RWPE2 (cell line): Measurements from ENCODE around the gene P4HB.
A peak's percentile ranks its signal among the peaks of the same experiment; 100 is the strongest.

Experiments
- ATAC-seq: fragments of 200-7000 bp; cut with Tn5 transposase; 3 replicates; pipeline ENCODE4 v1.9.1; 2021; ENCODE audit warnings: low read depth
- DNase-seq: peaks from one replicate; pipeline ENCODE4 v3.0.0-alpha.2; 2020; ENCODE audit warnings: low spot score
- H3K27ac ChIP-seq: fragments of 450-650 bp; 2 replicates; pipeline ENCODE4 v1.5.1; 2017; ENCODE audit warnings: mild to moderate bottlenecking; ENCODE audit not compliant: poor library complexity, severe bottlenecking
- H3K27me3 ChIP-seq: fragments of 250-450 bp; sonication (Bioruptor Pico); 2 replicates; pipeline ENCODE4 v1.5.1; 2021; ENCODE audit warnings: mild to moderate bottlenecking, moderate library complexity; ENCODE audit not compliant: insufficient read depth, poor library complexity, severe bottlenecking
- H3K36me3 ChIP-seq: fragments of 250-450 bp; sonication (Bioruptor Pico); 2 replicates; pipeline ENCODE4 v1.5.1; 2020; ENCODE audit warnings: low read depth, mild to moderate bottlenecking, moderate library complexity
- H3K4me1 ChIP-seq: fragments of 250-450 bp; sonication (Bioruptor Pico); 2 replicates; pipeline ENCODE4 v1.5.1; 2021; ENCODE audit warnings: mild to moderate bottlenecking, moderate library complexity; ENCODE audit not compliant: insufficient read depth, poor library complexity, severe bottlenecking
- H3K4me3 ChIP-seq: fragments of 250-450 bp; sonication (Bioruptor Pico); 2 replicates; pipeline ENCODE4 v1.5.1; 2021; ENCODE audit warnings: mild to moderate bottlenecking, moderate library complexity; ENCODE audit not compliant: severe bottlenecking
- H3K9me3 ChIP-seq: fragments of 250-450 bp; sonication (Bioruptor Pico); 2 replicates; pipeline ENCODE4 v1.5.1; 2021; ENCODE audit warnings: mild to moderate bottlenecking, moderate library complexity; ENCODE audit not compliant: severe bottlenecking
- TF ChIP-seq, protein P1 (sequence below): fragments of 450-650 bp; IDR thresholded peaks from one replicate; pipeline ENCODE4 v1.5.1; 2017; ENCODE audit warnings: mild to moderate bottlenecking, moderate library complexity; ENCODE audit not compliant: poor library complexity, severe bottlenecking

P4HB gene

DNA sequence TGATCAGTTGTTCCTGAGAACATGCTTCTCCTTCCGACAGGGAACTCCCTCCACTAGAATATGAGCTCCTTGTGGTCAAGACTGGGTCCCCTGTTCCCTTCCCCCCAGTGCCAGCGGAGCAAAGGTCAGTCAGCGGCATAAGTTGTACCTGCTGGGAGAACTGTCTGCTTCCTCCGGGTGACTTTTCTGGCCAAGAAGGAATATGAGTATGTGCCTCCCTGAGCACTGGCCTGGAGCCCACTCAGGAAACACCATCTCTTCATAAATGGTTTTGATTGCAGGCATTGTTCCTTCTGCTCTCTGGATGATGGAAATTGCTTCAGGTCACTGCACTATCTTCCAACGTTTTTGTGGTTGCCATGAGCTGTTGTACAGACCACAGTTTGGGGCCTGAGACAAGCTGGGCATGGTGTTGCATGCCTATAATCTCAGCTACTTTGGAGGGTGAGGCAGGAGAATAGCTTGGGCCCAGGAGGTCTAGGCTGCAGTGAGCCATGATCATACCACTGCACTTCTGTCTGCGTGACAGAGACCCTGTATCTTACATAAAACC is 2.9 kb upstream of the P4HB start:
- peak overlapping the region; percentile 80 for H3K27ac ChIP-seq
- H3K4me1 ChIP-seq = peaks cover 21% of the 10 kb centered on the region
- ATAC-seq (no peak), DNase-seq (no peak)
- no peak overlapping the region for H3K4me3 ChIP-seq
- H3K36me3 ChIP-seq = peaks cover 68% of the 10 kb centered on the region
- no peaks in the 10 kb centered on the region for H3K9me3 ChIP-seq
- TF ChIP-seq, protein P1, sequence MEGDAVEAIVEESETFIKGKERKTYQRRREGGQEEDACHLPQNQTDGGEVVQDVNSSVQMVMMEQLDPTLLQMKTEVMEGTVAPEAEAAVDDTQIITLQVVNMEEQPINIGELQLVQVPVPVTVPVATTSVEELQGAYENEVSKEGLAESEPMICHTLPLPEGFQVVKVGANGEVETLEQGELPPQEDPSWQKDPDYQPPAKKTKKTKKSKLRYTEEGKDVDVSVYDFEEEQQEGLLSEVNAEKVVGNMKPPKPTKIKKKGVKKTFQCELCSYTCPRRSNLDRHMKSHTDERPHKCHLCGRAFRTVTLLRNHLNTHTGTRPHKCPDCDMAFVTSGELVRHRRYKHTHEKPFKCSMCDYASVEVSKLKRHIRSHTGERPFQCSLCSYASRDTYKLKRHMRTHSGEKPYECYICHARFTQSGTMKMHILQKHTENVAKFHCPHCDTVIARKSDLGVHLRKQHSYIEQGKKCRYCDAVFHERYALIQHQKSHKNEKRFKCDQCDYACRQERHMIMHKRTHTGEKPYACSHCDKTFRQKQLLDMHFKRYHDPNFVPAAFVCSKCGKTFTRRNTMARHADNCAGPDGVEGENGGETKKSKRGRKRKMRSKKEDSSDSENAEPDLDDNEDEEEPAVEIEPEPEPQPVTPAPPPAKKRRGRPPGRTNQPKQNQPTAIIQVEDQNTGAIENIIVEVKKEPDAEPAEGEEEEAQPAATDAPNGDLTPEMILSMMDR = no peak
- no peaks in the 10 kb centered on the region for H3K27me3 ChIP-seq

DNA sequence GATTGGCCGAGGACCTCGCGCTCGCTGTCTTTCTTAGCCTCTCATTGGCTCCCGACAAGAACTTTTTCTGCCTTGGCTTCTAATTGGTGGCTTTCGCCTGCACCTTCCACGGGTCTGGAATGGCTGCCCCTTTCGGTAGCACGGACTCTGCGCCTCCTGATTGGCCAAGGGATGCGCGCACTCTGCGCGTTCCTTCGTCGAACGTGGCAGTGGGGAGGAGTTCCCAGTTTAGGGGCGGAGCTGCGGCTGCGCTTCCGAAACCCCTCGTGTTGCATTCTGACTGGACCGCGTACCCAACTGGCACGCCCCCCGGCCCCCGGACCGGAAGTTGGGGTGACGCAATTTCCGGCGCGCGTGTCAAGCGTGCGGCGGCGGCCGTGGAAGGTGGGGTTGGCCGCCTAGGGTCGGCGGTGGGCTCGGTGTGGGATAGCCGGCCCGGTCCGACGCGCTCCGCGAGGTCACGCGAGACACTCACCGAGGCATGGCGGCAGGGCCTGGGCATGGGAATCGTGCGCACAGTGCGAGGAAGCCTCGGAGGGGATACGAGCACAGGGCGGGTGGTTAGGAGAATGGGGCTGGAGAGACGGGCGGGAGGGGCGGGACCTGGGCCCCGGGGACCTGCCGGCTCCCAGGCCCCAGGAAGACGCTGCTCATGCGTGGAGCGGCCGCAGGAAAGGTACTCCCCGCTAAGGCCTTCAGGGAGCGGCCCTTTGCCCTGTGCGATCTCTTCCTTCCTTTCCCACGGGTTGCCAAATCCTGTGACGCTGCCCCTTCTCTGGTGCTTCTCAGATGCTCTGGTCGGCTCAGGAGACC is 627 bp upstream of the P4HB start:
- H3K27me3 ChIP-seq = no peaks in the 10 kb centered on the region
- H3K4me1 ChIP-seq = peaks cover 8% of the 10 kb centered on the region
- H3K4me3 ChIP-seq = peak overlapping the region; percentile 58
- H3K9me3 ChIP-seq = no peaks in the 10 kb centered on the region
- DNase-seq (peak; percentile 100), ATAC-seq (peak; percentile 88)
- TF ChIP-seq, protein P1 = no peak
- H3K36me3 ChIP-seq = peaks cover 77% of the 10 kb centered on the region
- H3K27ac ChIP-seq = peak overlapping the region; percentile 80

DNA sequence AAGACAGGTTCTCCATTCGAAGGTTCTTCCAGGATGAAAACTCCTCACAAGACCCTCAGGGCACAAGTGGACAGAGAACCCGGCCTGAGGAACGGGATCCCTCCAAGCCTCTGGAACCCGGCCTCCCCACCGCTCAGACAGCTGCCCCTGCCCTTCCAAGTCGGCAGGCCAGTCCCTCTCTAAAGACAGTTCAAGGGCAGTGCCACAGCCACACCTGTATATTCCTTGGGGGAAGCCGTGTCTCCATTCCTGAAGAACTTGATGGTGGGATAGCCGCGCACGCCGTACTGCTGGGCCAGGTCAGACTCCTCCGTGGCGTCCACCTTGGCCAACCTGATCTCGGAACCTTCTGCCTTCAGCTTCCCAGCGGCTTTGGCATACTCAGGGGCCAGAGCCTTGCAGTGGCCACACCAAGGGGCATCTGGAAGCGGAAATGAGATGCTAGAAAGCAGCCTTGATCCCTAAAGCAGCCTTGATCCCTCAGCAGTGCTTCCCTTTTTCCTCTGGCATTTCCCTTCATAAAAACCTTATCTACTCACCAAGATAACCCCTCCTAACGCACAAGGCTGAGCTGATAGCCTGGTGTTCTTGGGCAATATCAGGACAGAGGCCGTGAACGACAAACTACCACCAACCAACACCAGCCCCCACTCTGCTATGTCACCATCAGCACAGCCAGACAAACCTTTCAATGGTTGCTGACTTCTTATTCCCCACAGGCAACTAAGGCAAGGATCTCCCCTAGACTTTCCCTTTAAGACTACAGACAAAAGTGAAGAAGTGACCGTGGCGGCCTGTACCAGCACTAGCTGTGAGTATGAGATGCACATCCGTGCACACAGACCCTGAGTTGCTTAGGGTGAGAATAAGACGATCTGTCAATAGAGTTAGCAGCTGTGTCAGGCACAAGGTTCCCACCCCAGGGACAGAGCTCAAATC is 1.1 kb downstream of the P4HB start:
- DNase-seq (no peak), ATAC-seq (no peak)
- peaks cover 8% of the 10 kb centered on the region for H3K4me1 ChIP-seq
- peak overlapping the region; percentile 80 for H3K4me3 ChIP-seq
- H3K36me3 ChIP-seq = peaks cover 80% of the 10 kb centered on the region
- H3K9me3 ChIP-seq = no peaks in the 10 kb centered on the region
- no peaks in the 10 kb centered on the region for H3K27me3 ChIP-seq
- TF ChIP-seq, protein P1 = no peak
- peak overlapping the region; percentile 73 for H3K27ac ChIP-seq

DNA sequence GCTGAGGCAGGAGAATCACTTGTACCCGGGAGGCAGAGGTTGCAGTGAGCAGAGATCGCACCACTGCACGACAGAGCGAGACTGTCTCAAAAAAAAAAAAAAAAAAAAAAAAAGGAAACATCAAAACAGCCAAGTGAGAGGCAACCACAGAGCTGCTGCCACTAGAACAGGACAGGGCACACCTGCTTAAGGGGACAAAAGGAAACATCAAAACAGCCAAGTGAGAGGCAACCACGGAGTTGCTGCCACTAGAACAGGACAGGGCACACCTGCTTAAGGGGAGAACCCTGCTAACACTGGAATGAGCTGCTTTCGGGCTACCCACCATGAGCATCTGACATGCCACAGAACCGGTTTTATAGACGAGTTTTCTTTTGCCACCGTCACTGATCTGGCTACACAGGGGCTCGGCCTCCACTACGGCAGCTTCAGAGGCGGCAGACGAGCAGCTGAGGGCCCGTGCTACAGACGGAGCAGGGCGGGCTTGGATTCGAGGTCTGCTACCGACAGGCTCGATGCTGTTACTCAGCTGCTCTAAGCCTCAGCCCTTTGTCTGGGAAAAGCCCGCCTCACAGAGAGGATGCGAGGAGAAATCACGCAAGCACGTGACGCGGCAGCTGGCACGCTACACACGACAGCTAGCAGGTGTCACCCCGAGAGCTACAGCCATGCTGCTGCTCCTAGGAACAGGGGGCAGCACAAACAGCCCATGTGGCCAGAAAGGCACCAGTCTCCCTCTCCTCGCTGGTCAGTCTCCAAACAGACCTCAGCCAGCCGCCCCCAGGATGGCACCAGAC is 2.0 kb downstream of the P4HB start:
- H3K36me3 ChIP-seq = peaks cover 80% of the 10 kb centered on the region
- H3K27me3 ChIP-seq = no peaks in the 10 kb centered on the region
- H3K27ac ChIP-seq = no peak overlapping the region
- H3K4me3 ChIP-seq = peak overlapping the region; percentile 80
- TF ChIP-seq, protein P1 = no peak
- no peaks in the 10 kb centered on the region for H3K9me3 ChIP-seq
- DNase-seq (no peak), ATAC-seq (no peak)
- peaks cover 8% of the 10 kb centered on the region for H3K4me1 ChIP-seq
